ENCODE data around the gene MRPS35.

Gene MRPS35

DNA sequence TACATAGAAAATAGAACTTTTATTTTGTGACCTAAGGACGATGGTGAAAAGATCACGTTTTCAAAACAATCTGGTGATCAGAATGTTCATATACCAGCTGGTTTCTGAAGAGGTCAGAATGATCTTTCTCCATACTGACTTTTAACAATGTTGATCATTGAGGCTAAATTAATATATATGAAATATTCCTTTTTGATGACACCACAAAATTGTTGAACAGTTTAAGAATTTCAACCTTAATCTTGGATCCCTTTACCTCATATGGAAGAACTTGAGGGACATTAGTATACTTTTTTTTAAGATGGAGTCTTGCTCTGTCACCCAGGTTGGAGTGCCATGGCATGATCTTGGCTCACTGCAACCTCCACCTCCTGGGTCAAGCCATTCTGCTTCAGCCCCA is 17.2 kb upstream of the MRPS35 start:
- H3K36me3 Mint-ChIP-seq (ENCODE audit: low read depth) = no peaks in the 10 kb centered on the region
- H3K9me3 Mint-ChIP-seq = no peaks in the 10 kb centered on the region
- no peak for DNase-seq (ENCODE audit: low spot score)
- peaks cover 9% of the 10 kb centered on the region for H3K27me3 Mint-ChIP-seq (ENCODE audit: low read depth)
- no peaks in the 10 kb centered on the region for H3K4me1 Mint-ChIP-seq (ENCODE audit: low read depth)
- H3K4me3 Mint-ChIP-seq = no peak overlapping the region
- H3K27ac Mint-ChIP-seq = no peak overlapping the region

DNA sequence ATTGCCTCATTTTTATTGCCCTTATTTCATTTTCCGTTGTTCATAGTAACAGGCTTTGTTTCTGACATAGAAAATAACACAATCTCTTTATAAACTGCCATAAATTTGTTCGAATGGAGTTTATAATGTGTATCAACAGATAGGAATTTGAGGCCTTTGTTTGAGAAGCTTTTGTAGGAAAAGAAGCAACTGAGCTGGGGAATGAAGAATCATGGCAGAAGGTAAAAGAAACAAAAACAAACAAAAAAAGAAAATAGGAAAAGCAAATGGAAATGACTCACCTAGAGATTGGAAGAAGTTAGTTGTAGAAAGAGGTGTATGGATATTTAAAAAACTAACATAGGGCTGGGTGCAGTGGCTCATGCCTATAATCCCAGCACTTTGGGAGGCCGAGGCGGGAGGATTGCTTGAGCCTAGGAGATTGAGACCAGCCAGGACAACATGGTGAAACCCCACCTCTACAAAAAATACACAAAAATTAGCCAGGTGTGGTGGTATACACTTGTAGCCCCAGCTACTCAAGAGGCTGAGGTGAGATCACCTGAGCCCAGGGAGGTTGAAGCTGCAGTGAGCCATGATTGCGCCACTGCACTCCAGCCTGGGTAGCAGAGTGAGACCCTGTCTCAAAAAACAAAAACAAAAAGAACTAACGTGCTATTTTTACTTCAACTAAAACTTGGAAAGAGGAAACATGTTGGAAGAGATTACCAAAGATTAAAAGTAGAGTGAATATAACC is 14.9 kb upstream of the MRPS35 start:
- DNase-seq (ENCODE audit: low spot score) = no peak
- Mint-ChIP-seq H3K27ac (no peak overlapping the region), H3K27me3 (ENCODE audit: low read depth) (peaks cover 17% of the 10 kb centered on the region), H3K4me3 (no peak overlapping the region), H3K4me1 (ENCODE audit: low read depth) (no peaks in the 10 kb centered on the region), H3K36me3 (ENCODE audit: low read depth) (no peaks in the 10 kb centered on the region), H3K9me3 (no peaks in the 10 kb centered on the region)

DNA sequence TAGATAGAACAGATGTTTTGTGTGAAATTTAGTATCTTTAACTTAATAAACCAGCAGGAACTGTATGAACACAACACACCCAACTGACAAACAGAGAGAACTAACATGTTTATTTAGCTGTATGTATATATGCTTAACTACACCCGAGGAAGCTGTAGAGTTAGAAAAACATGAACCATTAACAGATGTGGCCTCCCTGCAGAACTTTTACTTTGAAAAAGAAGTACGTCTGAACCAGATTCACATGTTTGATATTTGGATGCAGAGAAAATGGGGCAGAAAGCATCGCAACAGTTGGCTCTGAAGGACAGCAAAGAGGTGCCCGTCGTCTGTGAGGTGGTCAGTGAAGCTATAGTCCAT is 14.4 kb upstream of the MRPS35 start, which contains the start of gene REP15:
TSS of gene REP15 (plus strand) at position 155 of the 360 bp plus-strand sequence. CDS start at position 271, 116 bp downstream.
- Mint-ChIP-seq H3K27ac (no peak within 1 kb of the TSS), H3K36me3 (ENCODE audit: low read depth) (no peaks in the 10 kb centered on the region), H3K4me1 (ENCODE audit: low read depth) (no peaks in the 10 kb centered on the region), H3K9me3 (no peaks in the 10 kb centered on the region), H3K4me3 (no peak within 1 kb of the TSS), H3K27me3 (ENCODE audit: low read depth) (peaks cover 17% of the 10 kb centered on the region)
- DNase-seq (ENCODE audit: low spot score) = no peak

DNA sequence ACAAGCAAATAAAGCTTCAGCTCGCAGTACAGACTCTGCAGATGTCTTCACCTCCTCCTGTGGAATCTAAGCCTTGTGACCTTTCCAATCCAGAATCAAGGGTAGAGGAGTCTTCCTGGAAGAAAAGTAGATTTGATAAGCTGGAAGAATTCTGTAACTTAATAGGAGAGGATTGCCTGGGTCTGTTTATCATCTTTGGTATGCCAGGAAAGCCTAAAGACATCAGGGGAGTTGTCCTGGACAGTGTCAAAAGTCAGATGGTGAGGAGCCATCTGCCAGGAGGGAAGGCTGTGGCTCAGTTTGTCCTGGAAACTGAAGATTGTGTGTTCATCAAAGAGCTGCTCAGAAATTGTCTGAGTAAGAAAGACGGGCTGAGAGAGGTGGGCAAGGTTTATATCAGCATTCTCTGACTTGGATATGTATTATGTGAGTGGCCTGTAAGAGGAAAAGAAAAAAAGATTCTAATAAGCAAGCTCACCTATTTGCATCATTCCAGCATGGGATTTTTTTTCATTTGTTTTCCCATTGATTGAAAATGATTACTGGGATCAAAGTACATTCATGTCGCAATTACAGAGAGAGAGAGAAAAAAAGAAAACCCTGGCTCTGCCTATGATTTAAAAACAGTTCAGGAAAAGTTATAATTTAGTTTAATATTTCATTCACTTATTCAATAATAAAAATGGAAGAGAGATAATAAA is 13.6 kb upstream of the MRPS35 start:
- no peaks in the 10 kb centered on the region for H3K36me3 Mint-ChIP-seq (ENCODE audit: low read depth)
- H3K4me3 Mint-ChIP-seq = no peak overlapping the region
- peaks cover 20% of the 10 kb centered on the region for H3K27me3 Mint-ChIP-seq (ENCODE audit: low read depth)
- H3K27ac Mint-ChIP-seq = no peak overlapping the region
- H3K4me1 Mint-ChIP-seq (ENCODE audit: low read depth) = no peaks in the 10 kb centered on the region
- no peaks in the 10 kb centered on the region for H3K9me3 Mint-ChIP-seq
- DNase-seq (ENCODE audit: low spot score) = no peak

DNA sequence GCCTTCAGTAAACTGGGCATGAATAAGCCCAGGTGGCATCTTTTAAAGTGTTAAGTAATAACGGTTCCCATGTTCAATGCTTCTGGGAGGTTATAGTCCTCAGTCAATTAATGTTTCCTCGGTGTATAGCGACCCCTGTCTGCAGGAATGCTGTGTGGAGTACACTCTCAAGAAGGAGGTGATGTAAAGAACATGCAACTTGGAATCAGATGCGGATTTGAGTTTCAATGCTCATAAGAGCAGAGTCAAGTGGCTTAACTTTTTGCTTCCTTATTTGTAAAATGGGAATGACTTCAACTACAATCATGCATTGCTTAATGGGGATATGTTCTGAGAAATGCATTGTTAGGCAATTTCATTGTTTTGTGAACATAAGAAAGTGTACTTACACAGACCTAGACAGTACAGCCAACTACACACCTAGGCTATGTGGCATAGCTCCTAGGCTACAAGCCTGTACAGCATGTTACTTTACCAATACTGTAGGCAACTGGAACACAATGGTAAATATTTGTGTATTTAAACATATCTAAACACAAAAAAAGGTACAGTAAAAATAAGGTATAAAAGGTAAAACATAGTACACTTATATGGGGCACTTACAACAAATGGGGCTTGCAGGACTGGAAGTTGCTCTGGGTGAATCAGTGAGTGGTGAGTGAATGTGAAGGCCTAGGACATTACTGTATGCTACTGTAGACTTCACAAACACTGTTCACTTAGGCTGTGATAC is 6.7 kb upstream of the MRPS35 start:
- no peak overlapping the region for H3K4me3 Mint-ChIP-seq
- H3K27ac Mint-ChIP-seq = no peak overlapping the region
- no peaks in the 10 kb centered on the region for H3K4me1 Mint-ChIP-seq (ENCODE audit: low read depth)
- H3K27me3 Mint-ChIP-seq (ENCODE audit: low read depth) = peaks cover 24% of the 10 kb centered on the region
- no peaks in the 10 kb centered on the region for H3K9me3 Mint-ChIP-seq
- no peaks in the 10 kb centered on the region for H3K36me3 Mint-ChIP-seq (ENCODE audit: low read depth)
- DNase-seq (ENCODE audit: low spot score) = peak; percentile 55

DNA sequence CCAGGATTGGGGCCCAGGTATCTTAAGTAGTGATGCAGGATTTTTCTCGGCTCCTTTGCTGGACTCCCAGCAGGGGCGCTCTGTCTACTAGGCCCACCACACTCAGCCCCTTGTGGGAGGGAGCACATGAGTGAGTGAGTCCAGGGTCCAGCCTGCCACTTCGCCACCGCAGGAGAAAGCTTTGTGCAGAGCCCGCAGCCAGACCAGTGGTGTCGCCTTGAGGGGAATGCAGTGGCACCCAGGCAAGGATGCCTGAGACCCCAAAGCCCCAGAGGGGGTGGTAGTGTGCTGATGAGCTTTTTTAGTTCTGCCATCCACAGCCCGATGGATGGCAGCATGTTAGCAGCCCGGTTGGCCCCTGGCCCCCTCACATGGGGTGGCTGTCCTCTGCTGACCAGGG is 5.4 kb upstream of the MRPS35 start:
- Mint-ChIP-seq H3K9me3 (no peaks in the 10 kb centered on the region), H3K4me3 (no peak overlapping the region), H3K4me1 (ENCODE audit: low read depth) (peaks cover 3% of the 10 kb centered on the region), H3K27me3 (ENCODE audit: low read depth) (peaks cover 18% of the 10 kb centered on the region), H3K36me3 (ENCODE audit: low read depth) (no peaks in the 10 kb centered on the region), H3K27ac (no peak overlapping the region)
- no peak for DNase-seq (ENCODE audit: low spot score)

DNA sequence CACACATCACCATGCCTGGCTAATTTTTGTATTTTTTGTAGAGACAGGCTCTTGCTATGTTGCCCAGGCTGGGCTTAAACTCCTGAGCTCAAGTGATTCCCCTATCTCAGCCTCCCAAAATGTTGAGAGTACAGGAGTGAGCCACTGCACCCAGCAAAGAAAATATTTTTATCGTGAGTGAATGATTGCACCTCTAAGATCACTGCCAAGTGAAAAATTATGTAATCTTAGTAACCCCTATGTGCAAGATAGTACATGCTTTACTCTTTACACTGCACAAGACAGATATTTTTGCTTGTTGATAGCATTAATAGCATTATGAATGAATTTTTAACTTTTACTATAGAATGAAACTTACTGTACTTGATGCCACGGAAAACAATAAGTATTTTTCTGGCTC is 3.4 kb upstream of the MRPS35 start:
- peaks cover 12% of the 10 kb centered on the region for H3K4me1 Mint-ChIP-seq (ENCODE audit: low read depth)
- H3K9me3 Mint-ChIP-seq = no peaks in the 10 kb centered on the region
- peaks cover 3% of the 10 kb centered on the region for H3K36me3 Mint-ChIP-seq (ENCODE audit: low read depth)
- peaks cover 15% of the 10 kb centered on the region for H3K27me3 Mint-ChIP-seq (ENCODE audit: low read depth)
- H3K27ac Mint-ChIP-seq = no peak overlapping the region
- H3K4me3 Mint-ChIP-seq = no peak overlapping the region
- no peak for DNase-seq (ENCODE audit: low spot score)

DNA sequence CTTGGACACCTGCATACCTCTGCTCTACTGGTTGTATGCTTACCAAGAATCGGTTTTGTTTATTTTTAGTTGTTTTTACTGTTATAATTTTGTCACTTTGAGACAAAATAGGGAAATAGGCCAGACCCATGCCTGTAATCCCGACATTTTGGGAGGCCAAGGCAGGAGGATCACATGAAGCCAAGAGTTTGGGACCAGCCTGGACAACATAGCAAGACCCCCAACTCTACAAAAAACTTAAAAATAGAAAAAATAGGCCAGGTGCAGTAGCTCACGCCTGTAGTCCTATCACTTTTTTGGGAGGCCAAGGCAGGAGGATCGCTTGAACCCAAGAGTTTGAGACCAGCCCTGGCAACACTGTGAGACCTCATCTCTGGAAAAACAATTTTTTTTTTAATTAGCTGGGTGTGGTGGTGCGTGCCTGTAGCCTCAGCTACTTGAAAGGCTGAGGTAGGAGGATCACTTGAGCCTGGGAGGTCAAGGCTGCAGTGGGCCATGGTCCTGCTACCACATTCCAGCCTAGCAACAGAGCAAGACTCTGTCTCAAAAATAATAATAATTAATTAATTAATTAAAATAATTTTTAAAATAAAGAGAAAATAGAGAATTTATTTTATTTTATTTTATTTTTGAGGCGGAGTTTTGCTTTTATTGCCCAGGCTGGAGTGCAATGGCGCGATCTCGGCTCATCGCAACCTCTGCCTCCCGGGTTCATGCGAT is 1.3 kb upstream of the MRPS35 start:
- no peak for DNase-seq (ENCODE audit: low spot score)
- H3K4me1 Mint-ChIP-seq (ENCODE audit: low read depth) = peaks cover 19% of the 10 kb centered on the region
- H3K9me3 Mint-ChIP-seq = no peaks in the 10 kb centered on the region
- H3K36me3 Mint-ChIP-seq (ENCODE audit: low read depth) = peaks cover 6% of the 10 kb centered on the region
- no peak overlapping the region for H3K27ac Mint-ChIP-seq
- peaks cover 15% of the 10 kb centered on the region for H3K27me3 Mint-ChIP-seq (ENCODE audit: low read depth)
- H3K4me3 Mint-ChIP-seq = peak overlapping the region; percentile 96

DNA sequence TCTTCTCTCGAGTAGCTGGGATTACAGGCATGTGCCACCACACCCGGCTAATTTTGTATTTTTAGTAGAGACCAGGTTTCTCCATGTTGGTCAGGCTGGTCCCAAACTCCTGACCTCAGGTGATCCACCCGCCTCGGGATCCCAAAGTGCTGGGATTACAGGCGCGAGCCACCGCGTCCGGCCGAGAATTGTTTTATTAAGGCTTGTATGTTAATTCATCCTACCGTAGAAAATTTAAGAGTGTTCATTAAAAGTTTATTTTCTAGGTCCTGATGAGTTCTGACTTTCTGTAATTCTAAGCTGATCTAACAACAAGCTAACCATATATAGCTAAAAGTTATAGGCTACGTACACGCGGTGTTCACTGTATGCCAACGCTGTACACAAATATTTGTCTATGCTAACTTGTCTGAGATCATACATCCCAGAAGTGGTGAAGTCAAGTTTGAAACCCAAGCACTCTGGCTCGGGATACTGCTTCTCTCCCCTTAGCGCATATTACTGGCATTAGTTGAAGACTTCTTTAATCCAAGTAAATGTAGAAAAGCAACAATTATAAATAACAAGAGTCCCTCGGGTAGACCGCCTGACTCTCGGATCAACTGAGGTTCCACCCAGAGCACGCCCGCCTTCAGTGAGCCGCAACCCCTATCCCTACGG is 570 bp upstream of the MRPS35 start:
- DNase-seq (ENCODE audit: low spot score) = no peak
- Mint-ChIP-seq H3K36me3 (ENCODE audit: low read depth) (peaks cover 10% of the 10 kb centered on the region), H3K4me1 (ENCODE audit: low read depth) (peaks cover 19% of the 10 kb centered on the region), H3K9me3 (no peaks in the 10 kb centered on the region), H3K4me3 (peak overlapping the region; percentile 96), H3K27me3 (ENCODE audit: low read depth) (peaks cover 15% of the 10 kb centered on the region), H3K27ac (peak overlapping the region; percentile 97)

DNA sequence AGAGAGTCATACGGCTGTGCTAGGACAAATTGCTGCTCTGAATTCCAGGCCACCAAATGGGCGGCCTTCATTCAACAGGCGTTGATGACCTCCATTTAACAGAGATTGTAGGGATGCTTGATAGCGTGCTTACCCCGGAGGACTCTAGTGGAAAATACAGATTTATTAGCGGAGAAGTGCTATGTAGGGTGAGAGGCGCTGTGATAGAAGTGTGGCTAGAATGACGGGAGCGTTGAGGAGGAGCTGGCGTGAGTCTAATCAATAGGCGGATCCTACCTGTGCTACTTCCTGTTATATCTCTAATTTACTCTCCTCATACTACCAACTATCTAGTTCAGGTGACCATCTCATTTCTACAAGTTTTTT is 668 bp downstream of the MRPS35 start:
- Mint-ChIP-seq H3K4me3 (peak overlapping the region; percentile 96), H3K9me3 (no peaks in the 10 kb centered on the region), H3K27me3 (ENCODE audit: low read depth) (peaks cover 15% of the 10 kb centered on the region), H3K4me1 (ENCODE audit: low read depth) (peaks cover 19% of the 10 kb centered on the region), H3K36me3 (ENCODE audit: low read depth) (peaks cover 13% of the 10 kb centered on the region), H3K27ac (peak overlapping the region; percentile 97)
- DNase-seq (ENCODE audit: low spot score) = no peak

DNA sequence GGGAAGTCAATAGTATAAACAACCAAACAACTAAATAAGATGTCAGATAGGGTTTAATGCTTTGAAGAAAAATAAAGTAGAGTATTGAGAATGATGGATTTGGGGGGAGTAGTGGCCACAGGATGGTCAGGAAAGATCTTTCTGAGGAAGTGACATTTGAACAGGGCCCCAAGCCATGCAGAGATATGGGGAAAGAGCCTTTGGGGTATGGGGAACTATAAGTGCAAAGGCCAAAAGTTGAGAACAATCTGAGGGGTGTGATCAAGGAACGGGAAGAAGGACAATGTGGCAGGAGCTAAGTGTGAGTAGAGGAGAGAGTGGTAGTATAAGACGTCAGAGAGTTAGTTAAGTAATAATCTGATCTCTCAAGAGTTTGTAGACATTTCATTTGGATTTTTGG is 1.3 kb downstream of the MRPS35 start:
- no peak for DNase-seq (ENCODE audit: low spot score)
- H3K27ac Mint-ChIP-seq = peak overlapping the region; percentile 42

DNA sequence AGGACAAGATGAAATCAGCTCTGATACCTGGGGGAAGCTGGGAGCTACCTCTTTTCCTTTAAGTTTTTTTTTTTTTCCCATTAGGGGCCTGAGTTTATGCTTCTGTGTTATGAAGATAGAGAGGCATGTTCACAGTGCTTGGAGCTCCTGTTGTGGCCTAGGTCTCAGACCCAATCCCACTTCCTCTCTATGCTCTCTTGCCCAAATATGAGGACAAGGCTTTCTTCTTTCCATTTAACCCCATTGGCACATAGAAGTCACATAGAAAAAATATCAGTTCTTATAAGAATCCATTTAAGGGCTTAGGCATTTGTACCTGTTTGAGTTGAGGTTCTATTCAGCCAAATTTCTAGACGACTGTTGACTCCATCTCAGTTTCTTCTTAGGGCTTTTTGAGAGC is 12.6 kb downstream of the MRPS35 start:
- no peak for DNase-seq (ENCODE audit: low spot score)
- Mint-ChIP-seq H3K27me3 (ENCODE audit: low read depth) (no peaks in the 10 kb centered on the region), H3K36me3 (ENCODE audit: low read depth) (peaks cover 15% of the 10 kb centered on the region), H3K9me3 (no peaks in the 10 kb centered on the region), H3K27ac (no peak overlapping the region), H3K4me3 (no peak overlapping the region), H3K4me1 (ENCODE audit: low read depth) (no peaks in the 10 kb centered on the region)

More for the DNA sequence above, 1.3 kb downstream of the MRPS35 start:
- Mint-ChIP-seq H3K4me1 (ENCODE audit: low read depth) (peaks cover 19% of the 10 kb centered on the region), H3K36me3 (ENCODE audit: low read depth) (peaks cover 13% of the 10 kb centered on the region), H3K9me3 (no peaks in the 10 kb centered on the region), H3K4me3 (peak overlapping the region; percentile 96), H3K27me3 (ENCODE audit: low read depth) (peaks cover 15% of the 10 kb centered on the region)

DNA sequence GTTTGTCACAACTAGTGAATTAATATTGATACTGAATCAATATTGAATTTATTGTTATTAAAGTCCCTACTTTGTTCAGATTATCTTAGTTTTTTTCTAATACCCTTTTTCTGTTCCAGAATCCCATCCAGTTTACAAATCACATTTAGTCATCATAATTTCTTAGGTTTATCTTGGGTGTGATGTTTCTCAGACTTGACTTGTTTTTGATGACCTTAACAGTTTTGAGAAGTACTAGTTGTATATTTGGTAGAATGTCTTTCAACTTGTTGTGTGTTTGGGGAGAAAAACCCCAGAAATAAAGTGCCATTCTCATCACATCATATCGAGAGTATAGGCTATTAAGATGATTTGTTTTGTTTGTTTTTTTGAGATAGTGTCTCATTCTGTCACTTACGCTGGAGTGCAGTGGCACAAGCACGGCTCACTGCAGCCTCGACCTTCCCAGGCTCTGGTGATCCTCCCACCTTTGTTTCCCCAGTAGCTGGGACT is 19.5 kb downstream of the MRPS35 start:
- no peak overlapping the region for H3K4me3 Mint-ChIP-seq
- no peak overlapping the region for H3K27ac Mint-ChIP-seq
- peaks cover 24% of the 10 kb centered on the region for H3K36me3 Mint-ChIP-seq (ENCODE audit: low read depth)
- no peaks in the 10 kb centered on the region for H3K27me3 Mint-ChIP-seq (ENCODE audit: low read depth)
- H3K9me3 Mint-ChIP-seq = no peaks in the 10 kb centered on the region
- no peaks in the 10 kb centered on the region for H3K4me1 Mint-ChIP-seq (ENCODE audit: low read depth)
- DNase-seq (ENCODE audit: low spot score) = no peak

All from T-helper 2 cell treated with Interferon-gamma antibody and Interleukin-4, amounts not matched to agents 5 μg/mL and 100 μg/mL, for 36 hours (primary cell).